ENCODE data around the gene THEM5.
"Not testable (repeated sequence)": the region's sequence is repeated elsewhere in the genome, so short reads cannot be mapped to it uniquely, and the experiment has no call there.

The THEM5 gene

DNA sequence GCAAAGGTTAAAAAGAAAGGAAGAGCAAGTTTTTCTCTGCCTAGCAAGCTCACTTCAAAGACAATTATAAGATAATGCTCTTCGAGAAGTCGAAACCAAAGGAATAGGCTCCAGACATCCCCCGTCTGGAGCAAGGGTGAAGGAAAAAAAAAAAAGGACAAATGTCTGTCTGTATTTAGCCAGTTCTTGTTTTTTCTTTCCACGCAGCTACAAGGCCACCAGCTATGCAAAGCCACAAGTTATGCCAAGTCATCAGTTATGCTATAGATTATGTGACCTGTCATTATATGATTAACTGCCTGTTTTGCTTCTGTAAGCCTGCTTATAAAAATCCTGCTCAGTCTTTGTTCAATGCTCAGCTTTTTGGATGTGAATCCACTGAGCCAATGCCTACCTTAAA, 2.4 kb upstream of the THEM5 start:
- TF ChIP-seq, protein P1, sequence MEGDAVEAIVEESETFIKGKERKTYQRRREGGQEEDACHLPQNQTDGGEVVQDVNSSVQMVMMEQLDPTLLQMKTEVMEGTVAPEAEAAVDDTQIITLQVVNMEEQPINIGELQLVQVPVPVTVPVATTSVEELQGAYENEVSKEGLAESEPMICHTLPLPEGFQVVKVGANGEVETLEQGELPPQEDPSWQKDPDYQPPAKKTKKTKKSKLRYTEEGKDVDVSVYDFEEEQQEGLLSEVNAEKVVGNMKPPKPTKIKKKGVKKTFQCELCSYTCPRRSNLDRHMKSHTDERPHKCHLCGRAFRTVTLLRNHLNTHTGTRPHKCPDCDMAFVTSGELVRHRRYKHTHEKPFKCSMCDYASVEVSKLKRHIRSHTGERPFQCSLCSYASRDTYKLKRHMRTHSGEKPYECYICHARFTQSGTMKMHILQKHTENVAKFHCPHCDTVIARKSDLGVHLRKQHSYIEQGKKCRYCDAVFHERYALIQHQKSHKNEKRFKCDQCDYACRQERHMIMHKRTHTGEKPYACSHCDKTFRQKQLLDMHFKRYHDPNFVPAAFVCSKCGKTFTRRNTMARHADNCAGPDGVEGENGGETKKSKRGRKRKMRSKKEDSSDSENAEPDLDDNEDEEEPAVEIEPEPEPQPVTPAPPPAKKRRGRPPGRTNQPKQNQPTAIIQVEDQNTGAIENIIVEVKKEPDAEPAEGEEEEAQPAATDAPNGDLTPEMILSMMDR (IDR thresholded peaks at IDR 0.05; ENCODE audit: control insufficient read depth, extremely low read depth, insufficient read depth) = no peak
- DNase-seq (ENCODE audit: low read depth) = no peak
- no peak overlapping the region for H3K4me3 ChIP-seq (ENCODE audit: low read depth, low read length)

DNA sequence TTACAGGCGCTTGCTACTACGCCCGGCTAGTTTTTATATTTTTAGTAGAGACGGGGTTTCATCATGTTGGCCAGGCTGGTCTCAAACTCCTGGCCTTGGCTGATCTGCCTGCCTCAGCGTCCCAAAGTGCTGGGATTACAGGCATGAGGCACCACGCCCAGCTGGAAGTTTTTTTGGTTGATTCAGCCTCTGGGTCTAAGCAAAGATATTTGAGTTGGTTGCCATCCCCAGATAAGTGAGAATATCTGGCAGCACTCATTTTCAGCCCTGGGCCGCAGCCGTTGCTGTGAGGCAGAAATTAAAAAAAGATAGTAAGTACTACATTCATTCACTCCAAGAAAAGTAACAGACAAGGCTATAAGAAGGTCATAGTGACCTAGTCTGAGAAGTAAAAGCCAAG, 2.0 kb upstream of the THEM5 start:
- DNase-seq (ENCODE audit: low read depth); H3K4me3 ChIP-seq (ENCODE audit: low read depth, low read length): not testable (repeated sequence)

DNA sequence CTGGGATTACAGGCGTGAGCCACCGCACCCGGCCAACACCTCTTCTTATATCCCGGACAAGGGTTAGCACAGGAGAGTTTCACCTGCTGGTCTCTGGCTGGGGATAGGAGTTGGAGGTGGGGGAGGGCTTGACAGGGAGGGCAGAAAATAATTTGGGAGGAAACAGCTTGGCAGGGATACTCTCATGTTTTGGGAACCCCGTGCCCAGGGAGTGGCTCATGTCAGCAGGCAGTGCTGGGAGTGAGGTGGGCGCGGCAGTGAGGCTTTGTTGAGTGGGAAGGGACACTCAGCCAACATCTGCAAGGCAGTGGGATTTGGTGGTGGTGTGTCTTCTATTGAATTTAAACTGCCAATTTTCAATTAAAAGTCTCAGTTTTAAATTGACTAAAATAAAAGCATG, 1.1 kb upstream of the THEM5 start:
- no peak overlapping the region for H3K4me3 ChIP-seq (ENCODE audit: low read depth, low read length)
- TF ChIP-seq, protein P1 (IDR thresholded peaks at IDR 0.05; ENCODE audit: control insufficient read depth, extremely low read depth, insufficient read depth) = no peak
- DNase-seq (ENCODE audit: low read depth) = no peak

DNA sequence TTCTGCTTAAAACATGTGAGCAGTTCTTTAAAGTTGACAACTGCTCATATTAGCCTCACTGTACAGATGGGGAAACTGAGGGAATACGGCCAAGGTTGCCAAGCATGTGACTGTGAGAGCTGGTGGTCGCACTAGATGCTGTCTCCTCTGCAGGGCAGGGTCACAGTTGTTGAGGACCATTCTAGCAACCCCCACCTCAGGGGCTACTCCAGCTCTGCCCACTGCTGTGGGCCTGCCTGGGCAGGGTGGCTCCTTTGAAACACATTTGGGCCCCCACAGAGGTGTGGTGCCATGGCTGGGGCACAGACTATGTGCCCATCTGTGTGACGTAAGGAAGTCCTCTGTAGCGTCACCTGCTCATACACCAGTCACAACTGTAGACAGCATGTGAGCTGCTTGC, 779 bp downstream of the THEM5 start:
- no peak for DNase-seq (ENCODE audit: low read depth)
- no peak overlapping the region for H3K4me3 ChIP-seq (ENCODE audit: low read depth, low read length)
- TF ChIP-seq, protein P1 (IDR thresholded peaks at IDR 0.05; ENCODE audit: control insufficient read depth, extremely low read depth, insufficient read depth) = no peak

DNA sequence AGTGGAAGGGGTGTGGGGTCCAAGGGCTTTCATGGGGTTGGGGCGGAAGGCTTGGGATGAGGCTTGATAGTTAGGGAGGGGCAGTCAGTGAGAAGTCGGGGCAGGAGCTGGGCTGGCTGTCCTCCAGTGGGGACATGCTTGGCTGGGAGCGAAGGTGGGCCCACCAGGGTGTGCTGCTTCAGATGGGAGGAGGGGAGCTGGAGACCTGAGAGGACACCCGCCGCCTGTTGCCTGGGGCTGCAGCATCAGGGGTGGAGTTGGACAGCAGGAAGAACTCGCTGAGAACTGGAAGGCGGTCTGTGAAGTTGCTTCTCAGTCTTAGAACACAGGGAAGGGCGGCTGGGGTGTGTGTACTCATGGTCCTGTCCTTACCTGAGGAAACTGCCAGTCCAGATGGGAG, 1.6 kb downstream of the THEM5 start:
- DNase-seq (ENCODE audit: low read depth) = no peak
- H3K4me3 ChIP-seq (ENCODE audit: low read depth, low read length) = no peak overlapping the region
- TF ChIP-seq, protein P1 (IDR thresholded peaks at IDR 0.05; ENCODE audit: control insufficient read depth, extremely low read depth, insufficient read depth) = no peak

DNA sequence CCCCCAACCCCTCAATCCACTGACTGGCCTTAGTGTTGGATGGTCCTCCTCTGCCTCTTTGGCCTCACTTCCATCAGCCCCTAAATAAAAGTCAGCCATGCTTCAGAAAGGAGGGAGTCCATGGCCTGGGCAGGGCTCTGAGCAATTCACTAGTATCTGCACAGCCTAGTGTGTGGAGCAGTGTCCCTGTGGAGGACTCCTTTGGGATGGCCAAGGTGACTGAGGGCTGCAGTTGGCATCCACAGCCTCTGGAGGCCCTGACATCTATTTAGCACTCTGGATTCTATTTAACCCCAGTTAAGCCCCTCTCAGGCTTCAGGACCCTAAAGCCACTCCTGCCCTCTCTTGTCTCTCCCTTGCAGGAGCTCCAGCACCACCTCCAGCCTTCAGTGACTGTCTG, 3.6 kb downstream of the THEM5 start:
- TF ChIP-seq, protein P1 (IDR thresholded peaks at IDR 0.05; ENCODE audit: control insufficient read depth, extremely low read depth, insufficient read depth) = no peak
- no peak overlapping the region for H3K4me3 ChIP-seq (ENCODE audit: low read depth, low read length)
- no peak for DNase-seq (ENCODE audit: low read depth)

DNA sequence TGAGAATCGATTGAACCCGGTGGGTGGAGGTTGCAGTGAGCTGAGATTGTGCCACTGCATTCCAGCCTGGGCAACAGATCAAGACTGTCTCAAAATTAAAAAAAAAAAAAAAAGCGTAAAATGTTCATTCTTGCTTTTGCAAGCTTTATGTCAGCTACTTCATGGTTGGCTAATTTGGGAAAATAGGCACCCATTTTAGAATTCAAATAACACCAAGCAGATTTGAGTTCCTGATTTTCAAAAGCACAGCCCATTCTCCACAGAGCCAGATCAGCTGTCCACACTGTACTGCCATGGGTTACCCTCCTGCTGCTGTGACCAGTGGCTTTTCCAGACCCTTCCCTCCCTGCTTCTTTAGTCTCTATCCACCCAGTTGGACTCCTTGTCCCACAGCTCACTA, 4.4 kb downstream of the THEM5 start:
- no peak overlapping the region for H3K4me3 ChIP-seq (ENCODE audit: low read depth, low read length)
- TF ChIP-seq, protein P1 (IDR thresholded peaks at IDR 0.05; ENCODE audit: control insufficient read depth, extremely low read depth, insufficient read depth) = no peak
- DNase-seq (ENCODE audit: low read depth) = no peak
